SK-N-SH (cell line): Measurements from ENCODE around the gene R3HDM1. TPM values are rescaled to one million over a fixed set of nuclear protein-coding genes. Genes with fewer than 3 reads are reported as not detected.

Experiments
- CTCF ChIA-PET: fragments of 300-600, 350-600 bp; formaldehyde crosslinking; extraction: SDS; loops from one replicate; lab custom pipeline; 2021; lab: Yijun Ruan, JAX
- POLR2A ChIA-PET: fragments of 350-600 bp; sonication (Branson Sonifier 250); formaldehyde crosslinking; extraction: SDS; loops from one replicate; lab custom pipeline; 2020; ENCODE audit warnings: antibody characterized with exemption, inconsistent platforms; lab: Yijun Ruan, JAX
- DNase-seq: peaks from one replicate; pipeline ENCODE4 v3.0.0; 2012
- H2AFZ ChIP-seq: fragments of 200-600 bp; sonication (generic); 2 replicates; pipeline ENCODE4 v1.8.1; 2016; ENCODE audit warnings: antibody characterized with exemption, mild to moderate bottlenecking, low read depth
- H3F3A ChIP-seq: fragments of 200-600 bp; sonication (generic); replicated peaks from 2 replicates; pipeline ENCODE3; 2016; ENCODE audit warnings: antibody characterized with exemption, mild to moderate bottlenecking; ENCODE audit not compliant: insufficient read depth
- H3K27ac ChIP-seq, 2 experiments: fragments of 200-500 bp in 1 of 2; fragments of 200-600 bp in 1 of 2; sonication (Bioruptor generic) in 1 of 2; sonication (generic), shearing (Covaris generic) in 1 of 2; 2 replicates each; pipeline versions ENCODE4 v1.5.1 to v1.6.1; 2014 to 2016; ENCODE audit warnings: low read depth in 2 of 2, inconsistent platforms in 1 of 2, low read length in 1 of 2, mild to moderate bottlenecking in 1 of 2, mixed read lengths in 1 of 2
- H3K27me3 ChIP-seq: fragments of 200-600 bp; sonication (generic), shearing (Covaris generic); 2 replicates; pipeline ENCODE4 v1.6.1; 2016; ENCODE audit warnings: mixed run types; ENCODE audit not compliant: insufficient read depth
- H3K36me3 ChIP-seq, 2 experiments: fragments of 200-500 bp in 1 of 2; fragments of 200-600 bp in 1 of 2; sonication (Bioruptor generic) in 1 of 2; sonication (generic) in 1 of 2; replicated peaks in 1 of 2; 2 replicates each; pipeline versions ENCODE3 to v1.5.1; 2014 to 2016; ENCODE audit warnings: low read length in 1 of 2, mild to moderate bottlenecking in 1 of 2; ENCODE audit not compliant: insufficient read depth in 2 of 2, control insufficient read depth in 1 of 2
- H3K4me1 ChIP-seq, 2 experiments: fragments of 200-500 bp in 1 of 2; fragments of 200-600 bp in 1 of 2; sonication (Bioruptor generic) in 1 of 2; sonication (generic), shearing (Covaris generic) in 1 of 2; 2 replicates each; pipeline versions ENCODE4 v1.5.1 to v1.6.1; 2014 to 2016; ENCODE audit warnings: low read depth in 1 of 2, low read length in 1 of 2, mixed run types in 1 of 2; ENCODE audit not compliant: insufficient read depth in 2 of 2, control insufficient read depth in 1 of 2
- H3K4me2 ChIP-seq: fragments of 200-600 bp; sonication (generic), shearing (Covaris generic); 2 replicates; pipeline ENCODE4 v1.6.1; 2017; ENCODE audit warnings: mixed run types
- H3K4me3 ChIP-seq, 2 experiments: fragments of 200-500 bp in 1 of 2; fragments of 200-600 bp in 1 of 2; sonication (Bioruptor generic) in 1 of 2; sonication (generic), shearing (Covaris generic) in 1 of 2; 2 replicates each; pipeline versions ENCODE4 v1.5.1 to v1.8.1; 2014 to 2016; ENCODE audit warnings: low read depth in 2 of 2, inconsistent platforms in 1 of 2, low read length in 1 of 2, mild to moderate bottlenecking in 1 of 2, mixed read lengths in 1 of 2, moderate library complexity in 1 of 2
- H3K79me2 ChIP-seq: fragments of 200-600 bp; sonication (generic); 2 replicates; pipeline ENCODE4 v1.8.1; 2017; ENCODE audit warnings: mild to moderate bottlenecking; ENCODE audit not compliant: insufficient read depth
- H3K9ac ChIP-seq: fragments of 200-600 bp; sonication (generic); 2 replicates; pipeline ENCODE4 v1.6.1; 2017; ENCODE audit warnings: mixed run types
- H3K9me2 ChIP-seq: fragments of 200-600 bp; sonication (generic); 2 replicates; pipeline ENCODE4 v1.6.1; 2017; ENCODE audit warnings: mixed run types
- H3K9me3 ChIP-seq: fragments of 200-600 bp; sonication (generic); 2 replicates; pipeline ENCODE4 v1.6.1; 2017; ENCODE audit warnings: mixed run types, mild to moderate bottlenecking, moderate library complexity
- H4K20me1 ChIP-seq: fragments of 200-600 bp; sonication (generic); 2 replicates; pipeline ENCODE4 v1.6.1; 2017; ENCODE audit warnings: mild to moderate bottlenecking, mixed run types; ENCODE audit not compliant: insufficient read depth
- CTCF ChIP-seq: fragments of 200-600 bp; sonication (generic); IDR thresholded peaks from 2 replicates; pipeline ENCODE4 v1.6.1; 2017; ENCODE audit warnings: antibody characterized with exemption, mild to moderate bottlenecking, moderate library complexity
- ELF1 ChIP-seq: IDR thresholded peaks from 2 replicates; pipeline ENCODE4 v1.4.0; 2012
- EP300 ChIP-seq, 2 experiments: IDR thresholded peaks; 2 replicates each; pipeline versions ENCODE4 v1.4.0 to v1.6.1; 2012; ENCODE audit warnings: borderline replicate concordance in 1 of 2, low read depth in 1 of 2, low read length in 1 of 2
- FOSL2 ChIP-seq: IDR thresholded peaks from 2 replicates; pipeline ENCODE4 v1.4.0; 2012; ENCODE audit warnings: low read depth, mild to moderate bottlenecking, moderate library complexity, borderline replicate concordance
- FOXM1 ChIP-seq: IDR thresholded peaks from 2 replicates; pipeline ENCODE4 v1.4.0; 2012; ENCODE audit warnings: low read depth, mild to moderate bottlenecking
- JUND ChIP-seq: IDR thresholded peaks from 2 replicates; pipeline ENCODE4 v1.4.0; 2012
- MAX ChIP-seq: IDR thresholded peaks from 2 replicates; pipeline ENCODE4 v1.4.0; 2012; ENCODE audit warnings: low read depth
- MEF2A ChIP-seq: IDR thresholded peaks from 2 replicates; pipeline ENCODE4 v1.4.0; 2012; ENCODE audit warnings: low read depth, borderline replicate concordance
- MXI1 ChIP-seq: IDR thresholded peaks from 2 replicates; pipeline ENCODE4 v1.6.1; 2012; ENCODE audit warnings: mild to moderate bottlenecking, low read depth, low read length, improper control_type of control experiment
- NRF1 ChIP-seq: IDR thresholded peaks from 2 replicates; pipeline ENCODE4 v1.6.1; 2012; ENCODE audit warnings: low read depth, mild to moderate bottlenecking, low read length
- PBX3 ChIP-seq: IDR thresholded peaks from 2 replicates; pipeline ENCODE4; 2012
- RXRA ChIP-seq: IDR thresholded peaks from 2 replicates; pipeline ENCODE4 v1.4.0; 2012; ENCODE audit warnings: low read depth, mild to moderate bottlenecking, borderline replicate concordance
- TEAD4 ChIP-seq: IDR thresholded peaks from 2 replicates; pipeline ENCODE4 v1.4.0; 2012; ENCODE audit warnings: mild to moderate bottlenecking, borderline replicate concordance; ENCODE audit not compliant: insufficient read depth
- USF1 ChIP-seq: IDR thresholded peaks from 2 replicates; pipeline ENCODE4 v1.4.0; 2012; ENCODE audit warnings: low read depth, borderline replicate concordance
- USF2 ChIP-seq: fragments of 150-350 bp; IDR thresholded peaks from 2 replicates; pipeline ENCODE4 v1.6.1; 2017; ENCODE audit warnings: antibody characterized with exemption, low read length, low read depth, borderline replicate concordance
- WGBS: methylation state at CpG from one replicate; pipeline ENCODE4 v1.1.6; 2017; ENCODE audit warnings: low lambda C conversion rate; 5-methylcytosine and 5-hydroxymethylcytosine counted together
- polyA plus RNA-seq, 3 experiments: library from polyadenylated mRNA; depleted of rRNA; stranded (reverse); fragments of >200 nt; gene quantifications; 2 replicates each; pipeline ENCODE4 v1.2.3, GENCODE V29; 2012

R3HDM1 gene
- polyA plus RNA-seq, 1 of the 3 experiments (the other 2 are of a cell fraction): 38.2 TPM

- TF ChIP-seq TEAD4: no peak
- no peak for TF ChIP-seq USF2
- TF ChIP-seq MXI1: no peak
- no peak for TF ChIP-seq RXRA
Observed at GRCh38 chr2:135557530-135557929, 26.2 kb downstream of the R3HDM1 start (continued).

GRCh38 chr2:135561925-135562324 is 30.6 kb downstream of the R3HDM1 start:
- 96% methylated on average over 4 of the region's 4 CpGs for WGBS
- H3K9me2 ChIP-seq: no peaks in the 10 kb centered on the region
- H3K9me3 ChIP-seq: no peaks in the 10 kb centered on the region
- no peaks in the 10 kb centered on the region for H4K20me1 ChIP-seq
- no peak overlapping the region for H2AFZ ChIP-seq
- TF ChIP-seq RXRA: no peak
- TF ChIP-seq USF2: no peak
- TF ChIP-seq USF1: no peak
- TF ChIP-seq MEF2A: no peak
- TF ChIP-seq PBX3: no peak
- no peak for TF ChIP-seq FOXM1
- no peak for TF ChIP-seq JUND
- TF ChIP-seq MAX: no peak
- TF ChIP-seq FOSL2: no peak
- no peak for TF ChIP-seq TEAD4
- TF ChIP-seq ELF1: no peak
- no peak for TF ChIP-seq CTCF
- no peak for TF ChIP-seq EP300 (IDR thresholded peaks at IDR 0.05; ENCODE audit: borderline replicate concordance in 1 of 2, low read depth in 1 of 2, low read length in 1 of 2)
- TF ChIP-seq NRF1: no peak
- peaks cover 54% of the 10 kb centered on the region for H3K79me2 ChIP-seq
- no peak overlapping the region for H3K4me2 ChIP-seq
- no peaks in the 10 kb centered on the region for H3K27me3 ChIP-seq
- peaks cover 0 to 2% of the 10 kb centered on the region in 2 experiments; a peak in 1 of 4 replicates for H3K4me1 ChIP-seq
- no peak overlapping the region for H3K27ac ChIP-seq
- H3K9ac ChIP-seq: no peak overlapping the region
- H3K36me3 ChIP-seq: peaks cover 0 to 14% of the 10 kb centered on the region in 2 experiments
- ChIA-PET POLR2A (no interaction called here), CTCF (no interaction called here)
- no peak for DNase-seq
- no peak overlapping the region for H3K4me3 ChIP-seq
- no peaks in the 10 kb centered on the region for H3F3A ChIP-seq
